IPS-NIHi7 (cell line): ENCODE results near the gene CTXND1.
"Not testable (repeated sequence)": the region's sequence is repeated elsewhere in the genome, so short reads cannot be mapped to it uniquely, and the experiment has no call there.

ENCODE experiments used
- DNase-seq: peaks from one replicate; pipeline ENCODE4 v3.0.0; 2012; ENCODE audit warnings: mixed read lengths; ENCODE audit errors: extremely low spot score

Gene CTXND1

DNA sequence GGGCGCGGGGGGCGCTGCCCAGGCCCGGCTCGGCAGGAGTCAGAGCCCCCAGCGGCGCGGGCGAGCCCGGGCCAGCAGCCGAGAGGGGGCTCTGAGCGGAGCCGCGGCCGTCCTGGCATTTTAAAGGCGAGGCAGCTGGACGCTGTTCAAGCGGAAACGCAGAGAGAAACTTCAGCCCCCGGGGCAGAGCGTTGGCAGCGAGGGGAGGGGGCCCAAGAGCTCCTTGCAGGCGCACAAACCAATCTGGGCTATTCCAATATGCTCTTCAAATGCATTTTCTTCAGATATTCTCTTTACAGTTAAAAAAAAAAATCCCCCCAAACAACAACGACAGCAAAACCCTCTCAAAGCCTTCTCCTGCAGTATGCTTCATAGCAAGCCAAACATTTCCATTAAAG is at the start of gene CTXND1:
Gene CTXND1, minus strand, starts transcription at position 93 of the 398 bp plus-strand sequence. CDS start 50,264 bp downstream, outside the sequence.
- peak; percentile 61 for DNase-seq

GRCh38 chr15:80301472-80301871 is 49.5 kb upstream of the CTXND1 start:
- no peak for DNase-seq

DNA sequence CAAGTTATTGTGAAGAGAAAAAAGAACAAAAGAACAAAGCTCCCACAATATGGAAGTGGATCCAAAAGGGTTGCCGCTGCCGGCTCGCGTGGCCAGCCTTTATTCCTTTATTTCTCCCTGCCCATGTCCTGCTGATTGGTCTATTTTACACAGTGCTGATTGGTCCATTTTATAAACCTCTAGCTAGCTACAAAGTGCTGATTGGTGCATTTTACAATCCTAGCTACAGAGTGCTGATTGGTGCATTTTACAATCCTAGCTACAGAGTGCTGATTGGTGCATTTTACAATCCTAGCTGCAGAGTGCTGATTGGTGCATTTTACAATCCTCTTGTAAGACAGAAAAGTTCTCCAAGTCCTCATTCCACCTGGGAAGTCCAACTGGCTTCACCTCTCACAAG is 43.8 kb upstream of the CTXND1 start:
- not testable (repeated sequence) for DNase-seq

DNA sequence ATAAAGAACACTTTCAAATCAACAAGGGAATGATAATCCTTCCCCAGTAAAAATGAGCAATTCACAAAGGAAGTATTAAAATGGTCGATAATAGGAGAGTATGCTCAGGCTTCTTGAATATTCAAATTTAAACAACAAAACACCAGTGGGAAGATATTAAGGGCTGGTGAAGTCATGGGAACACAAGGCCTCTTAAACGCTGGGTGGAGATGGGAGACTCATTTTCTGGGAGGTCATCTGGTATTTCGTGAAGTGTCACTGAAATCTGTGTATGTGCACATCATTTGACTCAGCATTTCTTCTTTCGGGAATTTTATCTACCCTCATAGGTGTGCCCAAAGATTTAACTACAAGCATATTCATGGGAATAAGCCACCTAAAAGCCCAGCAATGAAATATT is 40.1 kb upstream of the CTXND1 start:
- DNase-seq: no peak

DNA sequence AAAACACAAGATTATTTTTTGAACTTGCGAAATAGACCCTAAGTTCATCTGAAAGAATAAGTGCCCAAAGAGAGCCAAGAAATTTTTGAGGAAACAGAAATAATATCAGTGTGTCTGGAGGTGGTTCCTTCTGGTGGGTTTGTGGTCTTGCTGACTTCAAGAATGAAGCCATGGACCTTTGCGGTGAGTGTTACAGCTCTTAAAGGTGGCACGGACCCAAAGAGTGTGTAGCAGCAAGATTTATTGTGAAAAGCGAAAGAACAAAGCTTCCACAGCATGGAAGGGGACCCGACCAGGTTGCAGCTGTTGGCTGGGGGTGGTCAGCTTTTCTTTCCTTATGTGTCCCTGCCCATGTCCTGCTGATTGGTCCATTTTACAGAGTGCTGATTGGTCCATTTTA is 38.9 kb upstream of the CTXND1 start:
- DNase-seq: not testable (repeated sequence)

- DNase-seq: no peak
Measured at GRCh38 chr15:80289528-80290495, 37.8 kb upstream of the CTXND1 start.

DNA sequence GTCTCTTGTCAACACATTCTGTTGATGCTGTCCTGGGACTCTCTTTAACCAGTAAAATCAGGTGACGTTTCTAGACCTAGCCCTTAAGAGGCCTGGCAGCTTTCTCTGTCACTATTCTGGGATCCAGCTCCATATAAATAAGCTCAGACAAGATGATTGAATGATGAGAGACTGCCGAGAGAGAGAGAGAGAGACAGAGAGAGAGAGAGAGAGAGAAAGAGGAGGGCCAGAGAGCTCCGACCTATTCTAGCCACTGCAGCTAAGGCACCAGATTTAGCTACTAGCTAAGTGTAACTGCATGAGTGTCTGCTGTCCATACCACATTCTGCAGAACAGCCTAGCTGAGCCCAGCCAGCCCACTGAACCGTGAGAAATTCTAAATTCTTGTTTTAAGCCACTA is 36.1 kb upstream of the CTXND1 start:
- no peak for DNase-seq

DNA sequence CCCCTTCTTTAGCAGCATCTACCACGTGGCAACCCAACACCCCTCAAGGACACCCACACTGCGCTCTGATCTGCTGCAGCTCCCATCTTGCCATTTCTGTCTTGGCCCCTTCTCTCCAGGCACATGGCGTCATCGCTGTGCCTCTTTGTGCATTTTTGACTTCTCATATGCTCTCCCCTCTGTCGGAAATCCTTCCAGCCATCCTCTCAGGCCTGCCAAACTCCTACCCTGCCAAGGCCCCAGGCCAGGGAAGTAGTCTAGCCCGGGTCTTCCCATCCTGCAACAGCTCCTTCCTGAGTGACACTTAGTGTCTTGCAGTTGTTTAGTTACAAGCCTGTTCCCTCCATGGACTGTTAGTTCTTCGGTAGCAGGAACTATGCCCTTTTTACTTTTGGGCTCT is 34.0 kb upstream of the CTXND1 start:
- no peak for DNase-seq

- no peak for DNase-seq
Measured at GRCh38 chr15:80285379-80285778, 33.4 kb upstream of the CTXND1 start.

- DNase-seq: no peak
Measured at GRCh38 chr15:80283531-80283930, 31.5 kb upstream of the CTXND1 start.

- DNase-seq: no peak
Measured at GRCh38 chr15:80277147-80277546, 25.1 kb upstream of the CTXND1 start.

DNA sequence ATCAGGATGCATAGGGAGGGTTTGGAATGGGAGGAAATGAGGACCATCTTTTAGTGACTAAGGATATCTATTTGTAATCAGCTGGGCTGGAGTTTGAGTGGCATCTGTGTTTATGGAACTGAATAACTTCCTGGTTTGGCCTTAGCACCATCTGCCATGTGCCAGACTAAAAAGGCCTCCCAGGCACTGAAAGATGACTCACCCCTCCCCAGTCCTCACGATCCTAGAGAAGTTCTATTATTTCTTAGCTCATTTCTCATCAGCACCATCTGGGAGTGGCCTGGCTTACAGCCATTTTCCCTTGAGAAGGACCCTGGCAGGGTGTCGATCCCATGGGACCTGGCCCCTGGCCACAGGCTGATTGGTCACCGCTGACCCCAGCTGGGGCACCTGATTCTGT is 23.9 kb upstream of the CTXND1 start:
- no peak for DNase-seq

GRCh38 chr15:80274996-80275395 is 23.0 kb upstream of the CTXND1 start:
- no peak for DNase-seq

- DNase-seq: no peak
Measured at GRCh38 chr15:80274554-80274953, 22.5 kb upstream of the CTXND1 start.

DNA sequence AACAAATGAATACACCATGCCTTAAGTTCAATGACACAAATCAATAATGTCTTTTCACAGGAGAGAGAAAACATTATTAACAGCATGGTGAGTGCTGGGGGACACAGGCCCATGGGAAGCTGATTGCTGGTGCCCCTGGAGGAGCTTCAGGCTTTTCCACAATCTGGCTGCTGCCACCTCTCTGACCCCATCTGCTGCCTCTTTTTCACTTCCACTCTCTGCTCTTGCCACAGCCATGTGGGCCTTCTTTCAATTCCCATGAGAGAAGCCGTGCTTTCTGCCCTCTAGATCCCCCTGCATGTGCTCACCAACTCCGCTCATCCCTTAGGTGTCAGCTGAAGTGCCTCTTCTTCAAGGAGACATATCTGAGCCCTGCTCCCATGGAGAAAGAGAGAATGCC is 21.0 kb upstream of the CTXND1 start:
- no peak for DNase-seq

- no peak for DNase-seq
Measured at GRCh38 chr15:80270472-80270871, 18.5 kb upstream of the CTXND1 start.

DNA sequence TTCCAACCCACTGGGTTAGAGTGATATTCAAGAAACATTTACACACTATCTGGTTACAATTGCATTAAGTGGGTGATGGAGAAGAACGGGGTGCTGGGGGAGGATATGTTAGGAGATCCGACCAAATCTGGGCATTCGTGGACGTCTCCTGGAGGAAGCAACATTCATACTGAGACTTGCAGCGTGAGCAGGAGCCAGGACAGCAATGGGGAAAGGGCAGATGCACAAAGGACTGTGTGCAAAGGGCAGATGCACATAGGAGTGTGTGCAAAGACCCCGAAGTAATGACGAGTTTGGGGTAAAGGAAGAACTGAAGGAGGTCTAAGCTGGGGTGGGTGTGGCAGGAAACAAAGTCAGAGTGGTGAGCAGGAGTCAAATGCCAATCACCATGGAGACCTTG is 16.1 kb upstream of the CTXND1 start:
- DNase-seq: no peak

DNA sequence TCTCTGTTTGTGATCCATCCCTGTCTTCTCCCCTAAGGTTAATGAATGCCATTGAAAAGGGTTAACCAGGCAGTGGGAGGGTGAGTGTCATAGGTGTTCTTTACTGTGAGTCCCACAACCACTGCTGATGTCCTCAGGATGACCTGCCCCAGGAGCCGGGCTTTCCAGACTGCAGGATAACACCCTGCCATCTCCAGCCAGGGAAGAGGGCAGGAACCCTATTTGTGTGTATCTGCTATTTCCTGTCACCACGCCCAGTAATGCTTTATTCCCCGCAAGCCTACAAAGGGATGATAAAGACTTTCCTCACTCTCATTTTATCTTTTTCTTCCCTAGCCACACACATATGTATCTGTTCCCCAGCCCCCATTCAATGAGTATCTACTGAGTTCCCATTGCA is 15.6 kb upstream of the CTXND1 start:
- DNase-seq: no peak

DNA sequence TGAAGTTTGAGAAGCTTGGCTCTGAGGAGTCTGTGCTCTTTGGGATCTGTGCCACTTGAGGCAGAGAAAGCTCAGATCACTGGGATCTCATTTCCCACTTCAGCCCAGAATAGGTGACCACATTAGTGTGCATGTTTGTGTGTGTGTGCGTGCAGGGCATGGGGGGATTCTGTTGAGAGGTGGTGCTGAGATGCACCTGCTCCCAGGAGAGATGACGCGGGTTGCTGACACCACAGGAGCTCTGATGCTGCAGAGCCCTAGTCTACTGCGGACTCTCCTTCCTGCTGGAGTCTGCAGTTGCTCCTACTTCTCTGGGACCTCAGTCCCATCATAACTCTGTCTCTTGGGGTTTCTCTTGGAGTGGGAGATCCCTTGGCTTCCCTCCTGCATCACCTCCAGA is 14.7 kb upstream of the CTXND1 start:
- no peak for DNase-seq

DNA sequence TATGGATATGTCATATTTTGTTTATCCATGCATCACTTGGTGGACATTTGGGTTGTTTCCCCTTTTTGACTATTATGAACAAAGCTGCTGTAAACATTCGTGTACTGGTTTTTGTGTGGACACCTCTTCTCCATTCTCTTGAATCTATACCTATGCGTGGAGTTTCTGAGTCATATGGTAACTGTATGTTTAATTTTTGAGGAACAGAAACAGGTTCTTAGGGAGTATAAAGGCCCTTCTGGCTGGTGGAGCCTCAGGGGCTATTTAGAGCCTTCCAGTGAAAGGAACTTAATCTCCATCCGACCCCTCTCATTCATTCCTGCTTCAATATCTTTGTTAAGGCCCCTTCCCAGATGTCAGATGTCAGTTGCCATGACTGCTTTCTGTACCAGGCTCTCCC is 14.1 kb upstream of the CTXND1 start:
- DNase-seq: no peak

DNA sequence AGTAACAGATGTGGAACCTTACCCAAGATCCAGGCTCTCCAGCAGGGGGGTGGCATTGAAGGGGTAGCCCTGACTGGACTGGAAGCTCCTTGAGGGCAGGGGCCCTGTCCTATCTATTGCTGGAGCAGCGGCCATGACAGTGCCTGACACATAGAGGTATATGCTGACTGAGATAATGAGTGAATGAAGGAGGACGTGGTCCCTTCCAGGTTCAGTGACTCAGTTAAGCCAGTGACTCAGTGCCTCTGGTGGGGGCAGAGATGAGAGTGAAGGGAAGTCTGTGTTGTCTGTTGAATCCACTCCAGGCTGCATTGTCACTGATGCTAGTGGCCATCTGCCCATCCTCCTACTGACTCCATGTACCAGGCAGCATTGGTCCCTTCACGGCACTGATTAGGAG is 13.0 kb upstream of the CTXND1 start:
- no peak for DNase-seq

GRCh38 chr15:80264031-80264430 is 12.0 kb upstream of the CTXND1 start:
- peak; percentile 44 for DNase-seq

DNA sequence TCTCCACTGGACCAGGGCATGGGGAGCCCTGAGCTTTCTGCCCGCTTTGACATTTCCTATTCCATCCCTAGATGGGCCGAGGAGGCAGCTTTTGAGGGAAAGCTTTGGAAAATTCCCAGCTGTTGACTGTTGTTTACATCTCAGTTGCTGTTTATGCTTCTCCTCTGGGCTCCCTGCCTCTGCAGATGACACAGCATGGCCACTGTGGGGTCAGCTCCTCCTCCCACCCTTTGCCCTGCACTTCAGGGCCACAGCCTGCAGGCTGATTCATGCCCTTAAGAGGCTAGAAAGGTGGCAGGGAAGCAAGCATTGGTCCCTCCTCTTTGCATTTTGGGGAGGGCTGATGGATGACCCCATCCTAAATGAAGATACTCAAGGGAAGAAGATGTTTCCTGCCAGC is 8.5 kb upstream of the CTXND1 start:
- DNase-seq: no peak
